OCI-M2 (cell line): ENCODE results near the gene ERGIC3.
"Not testable (repeated sequence)": the region's sequence is repeated elsewhere in the genome, so short reads cannot be mapped to it uniquely, and the experiment has no call there.

Source experiments
- DNase-seq: peaks from one replicate; lab custom pipeline; 2025; ENCODE audit not compliant: unreplicated experiment; lab: John Stamatoyannopoulos, UW

ERGIC3 gene

GRCh38 chr20:35517767-35518166 is 24.1 kb upstream of the ERGIC3 start:
- DNase-seq, result not testable (repeated sequence)

DNA sequence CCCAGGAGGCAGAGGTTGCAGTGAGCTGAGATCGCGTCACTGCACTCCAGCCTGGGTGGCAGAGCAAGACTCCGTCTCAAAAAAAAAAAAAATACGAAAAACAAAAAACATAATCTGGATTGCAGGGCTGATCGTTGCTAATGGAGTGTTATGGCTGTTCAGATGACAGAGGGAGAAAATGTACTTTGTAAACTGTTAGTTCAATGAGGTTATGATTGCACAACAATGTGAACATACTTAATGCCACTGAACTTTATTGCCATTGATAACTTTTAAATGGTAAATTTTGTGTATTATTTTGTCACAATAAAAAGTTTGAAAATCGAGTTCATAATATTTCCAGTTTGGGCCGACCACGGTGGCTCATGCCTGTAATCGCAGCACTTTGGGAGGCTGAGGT is 22.9 kb upstream of the ERGIC3 start:
- no peak for DNase-seq

- no peak for DNase-seq
Measured at GRCh38 chr20:35523298-35523888, 18.5 kb upstream of the ERGIC3 start.

DNA sequence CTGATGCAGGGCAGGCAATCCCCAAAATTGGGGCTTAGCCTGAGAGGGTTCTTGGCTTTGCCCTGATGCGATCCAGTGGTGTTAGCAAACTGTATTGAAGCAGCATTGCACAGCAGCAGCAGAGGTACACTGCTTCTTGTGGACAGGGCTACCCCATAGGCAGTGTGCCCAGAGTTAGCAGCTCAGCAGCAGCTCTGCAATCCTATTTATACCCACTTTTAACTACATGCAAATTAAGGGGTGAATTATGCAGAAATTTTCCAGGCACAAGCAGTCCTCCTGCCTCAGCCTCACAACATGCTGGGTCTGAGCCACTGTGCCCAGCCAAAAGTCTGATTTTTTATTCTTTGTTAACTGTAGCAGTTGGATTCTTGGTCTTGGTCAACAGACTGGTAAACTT is 16.2 kb upstream of the ERGIC3 start:
- no peak for DNase-seq

DNA sequence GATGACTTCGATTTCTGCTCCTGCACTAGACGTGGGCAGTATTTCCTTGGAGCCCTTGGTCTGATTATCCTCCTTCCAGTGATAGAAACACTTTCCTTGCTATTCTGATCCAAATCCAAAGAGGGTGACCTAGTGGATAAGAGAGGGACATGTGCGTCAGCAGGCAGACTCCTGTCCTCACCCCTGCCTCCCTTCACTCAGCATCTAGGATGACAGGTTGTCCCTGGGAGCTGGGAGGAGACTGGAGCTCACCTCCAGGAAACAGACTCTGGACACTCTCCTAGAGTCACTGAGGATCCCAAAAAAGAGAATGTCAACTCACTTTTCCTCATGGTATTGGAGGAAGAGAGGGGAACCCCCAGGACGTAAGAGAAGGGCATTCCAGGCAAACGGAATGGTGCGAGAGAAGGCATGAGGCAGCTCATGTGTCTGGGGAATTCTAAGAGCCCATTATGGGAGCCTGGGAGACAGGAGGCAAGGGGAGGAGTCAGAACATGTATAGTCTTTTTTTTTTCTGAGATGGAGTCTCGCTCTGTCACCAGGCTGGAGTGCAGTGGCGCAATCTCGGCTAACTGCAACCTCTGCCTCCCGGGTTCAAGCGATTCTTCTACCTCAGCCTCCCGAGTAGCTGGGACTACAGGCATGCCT is 14.6 kb upstream of the ERGIC3 start:
- DNase-seq, result no peak

DNA sequence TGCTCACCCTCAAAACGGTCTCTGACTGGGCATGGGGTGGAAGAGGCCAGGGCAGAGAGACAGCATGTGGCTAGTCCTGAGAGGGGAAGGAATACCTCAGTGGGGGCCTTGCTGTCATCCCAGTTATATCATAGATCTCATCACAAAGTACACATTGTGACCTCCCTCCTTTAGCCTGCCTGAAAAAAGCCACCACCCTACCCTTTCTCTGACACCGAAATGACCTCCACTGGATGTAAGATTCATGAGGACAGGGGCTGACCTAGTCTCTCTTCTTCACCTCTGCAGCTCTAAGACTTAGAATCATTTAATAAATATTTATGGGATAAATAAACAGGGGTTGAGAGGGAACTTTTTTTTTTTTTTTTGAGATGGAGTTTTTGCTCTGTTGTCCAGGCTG is 12.3 kb upstream of the ERGIC3 start, which contains the start of gene C20orf173:
Gene C20orf173 (minus strand): TSS at position 101 of the 400 bp plus-strand sequence. CDS start 279 bp downstream, outside the sequence.
- DNase-seq, result no peak

DNA sequence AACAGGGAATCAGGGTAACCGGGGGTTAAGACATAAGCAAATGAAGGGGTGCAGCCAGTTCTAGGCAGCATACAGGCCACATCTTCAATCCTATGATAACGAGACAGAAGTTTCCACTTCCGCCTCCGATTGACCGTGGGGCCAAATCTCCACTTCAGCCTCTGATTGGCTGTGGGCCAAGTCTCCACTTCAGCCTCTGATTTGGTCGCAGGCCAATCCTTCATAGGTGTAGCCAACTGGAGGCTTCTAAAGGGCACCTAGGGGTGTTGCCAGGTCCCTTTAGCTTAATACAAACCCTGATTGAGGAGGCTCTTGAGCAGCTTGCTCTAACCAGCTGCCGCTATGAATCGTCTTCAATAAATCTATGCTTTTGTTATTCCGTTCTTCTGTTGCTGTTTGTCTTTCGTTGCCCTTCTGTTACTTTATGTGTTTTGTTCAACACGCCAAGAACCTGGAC is 2.1 kb upstream of the ERGIC3 start:
- DNase-seq, result no peak

GRCh38 chr20:35541118-35541782 is 628 bp upstream of the ERGIC3 start:
- no peak for DNase-seq

DNA sequence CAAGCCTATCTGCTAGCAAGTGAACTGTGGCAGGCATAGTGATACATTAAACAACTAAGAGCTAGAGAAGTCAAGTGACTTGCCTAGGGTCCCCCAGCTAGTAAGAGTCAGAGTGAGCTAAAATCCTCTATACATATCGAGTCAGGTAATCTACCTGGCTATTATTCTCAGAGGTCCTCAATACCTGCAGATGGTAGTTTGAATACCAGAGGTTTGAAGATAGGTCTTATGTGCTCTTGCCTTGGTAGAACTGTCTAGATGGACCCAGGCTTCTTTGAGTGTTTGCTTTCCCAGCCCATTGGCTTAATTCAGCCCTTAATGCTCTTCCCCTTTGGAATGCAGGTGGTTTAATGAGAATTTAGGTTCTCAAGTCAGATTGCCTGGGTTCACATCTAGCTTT is 1.1 kb downstream of the ERGIC3 start:
- no peak for DNase-seq

DNA sequence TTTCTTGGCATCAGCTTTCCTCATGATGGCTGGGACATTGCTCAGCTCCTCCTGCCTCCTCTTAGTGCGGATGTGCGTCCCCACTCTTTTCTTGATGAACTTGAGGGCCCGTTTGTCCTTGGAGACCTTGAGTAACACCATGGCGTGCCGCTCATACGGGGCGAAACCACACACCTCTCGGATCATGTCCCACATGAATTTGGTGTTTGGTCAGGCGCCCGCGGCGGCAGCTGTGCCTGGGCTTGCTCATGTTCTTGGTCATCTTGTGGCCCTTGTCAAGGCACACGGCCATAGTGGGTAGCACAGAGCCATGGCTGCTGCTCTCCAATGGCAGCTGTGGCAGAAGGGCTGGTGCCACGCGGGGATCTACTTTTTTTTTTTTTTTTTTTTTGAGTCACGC is 2.6 kb downstream of the ERGIC3 start:
- no peak for DNase-seq

- not testable (repeated sequence) for DNase-seq
Measured at GRCh38 chr20:35544941-35545340, 3.1 kb downstream of the ERGIC3 start.

GRCh38 chr20:35546127-35546526 is 4.2 kb downstream of the ERGIC3 start:
- no peak for DNase-seq

- no peak for DNase-seq
Measured at GRCh38 chr20:35547329-35547728, 5.5 kb downstream of the ERGIC3 start.

GRCh38 chr20:35551503-35551902 is 9.6 kb downstream of the ERGIC3 start:
- DNase-seq, result no peak

DNA sequence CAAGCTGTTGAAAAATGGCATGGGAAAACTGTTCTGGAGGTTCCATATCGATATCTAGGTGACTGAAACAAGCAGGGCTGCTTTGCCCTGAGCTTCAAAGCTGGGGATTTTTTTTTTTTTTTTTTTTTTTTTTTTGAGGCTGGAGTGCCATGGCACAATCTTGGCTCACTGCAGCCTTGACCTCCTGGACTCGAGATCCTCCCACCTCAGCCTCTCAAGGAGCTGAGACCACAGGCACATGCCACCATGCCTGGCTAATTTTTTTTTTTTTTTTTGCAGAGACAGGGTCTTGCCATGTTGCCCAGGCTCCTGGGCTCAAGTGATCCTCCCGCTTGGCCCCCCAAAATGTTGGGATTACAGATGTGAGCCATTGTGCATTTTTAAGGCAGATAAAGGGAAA is 11.0 kb downstream of the ERGIC3 start:
- DNase-seq, result no peak

DNA sequence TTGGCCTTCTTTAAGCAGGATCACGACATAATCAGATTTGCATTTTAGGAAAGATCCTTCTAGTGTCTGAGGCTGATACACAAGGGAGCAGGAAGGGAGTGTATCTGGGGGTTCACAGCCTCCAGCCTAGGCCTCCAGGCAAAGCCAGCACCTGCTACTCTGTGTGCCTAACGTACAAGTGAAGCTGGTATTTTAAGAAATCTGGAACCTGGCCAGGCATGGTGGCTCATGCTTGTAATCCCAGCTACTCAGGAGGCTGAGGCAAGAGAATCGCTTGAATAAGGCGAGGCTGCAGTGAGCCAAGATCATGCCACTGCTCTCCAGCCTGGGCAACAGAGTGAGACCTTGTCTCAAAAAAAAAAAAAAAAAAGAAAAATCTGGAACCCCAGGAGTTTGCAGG is 13.6 kb downstream of the ERGIC3 start:
- not testable (repeated sequence) for DNase-seq

- no peak for DNase-seq
Measured at GRCh38 chr20:35555951-35556645, 14.2 kb downstream of the ERGIC3 start.

DNA sequence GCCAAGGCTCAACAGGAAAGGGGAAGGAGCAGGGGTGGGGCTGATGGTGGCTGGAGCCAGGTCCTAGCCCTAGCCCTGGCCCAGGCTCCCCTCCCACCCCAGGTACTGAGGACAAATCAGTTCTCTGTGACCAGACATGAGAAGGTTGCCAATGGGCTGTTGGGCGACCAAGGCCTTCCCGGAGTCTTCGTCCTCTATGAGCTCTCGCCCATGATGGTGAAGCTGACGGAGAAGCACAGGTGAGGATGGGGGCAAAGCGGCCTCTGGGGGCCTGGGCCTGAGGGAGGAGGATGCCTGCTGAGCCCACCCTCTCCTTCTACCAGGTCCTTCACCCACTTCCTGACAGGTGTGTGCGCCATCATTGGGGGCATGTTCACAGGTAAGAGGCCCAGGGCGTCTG is 15.0 kb downstream of the ERGIC3 start:
- DNase-seq, result no peak

DNA sequence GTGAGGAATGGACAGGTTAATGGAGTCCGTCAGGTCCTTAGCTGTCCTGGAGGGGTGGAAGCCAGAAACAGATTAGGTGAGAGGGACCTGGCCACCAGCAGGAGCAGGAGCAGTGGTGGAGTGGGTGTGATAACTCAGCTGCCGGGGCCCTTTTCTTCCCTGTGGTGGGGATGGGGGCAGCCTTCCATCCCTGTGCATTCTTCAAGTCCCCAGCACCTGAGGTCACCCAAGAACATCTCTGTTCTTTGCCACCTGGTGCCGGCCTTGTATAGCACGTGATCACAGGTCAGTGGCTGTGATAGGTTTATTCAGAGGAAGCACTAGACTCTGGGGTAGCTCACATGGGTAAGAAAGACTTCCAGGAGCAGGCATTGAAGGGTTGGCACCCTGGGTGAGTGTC is 16.6 kb downstream of the ERGIC3 start:
- DNase-seq, result no peak

DNA sequence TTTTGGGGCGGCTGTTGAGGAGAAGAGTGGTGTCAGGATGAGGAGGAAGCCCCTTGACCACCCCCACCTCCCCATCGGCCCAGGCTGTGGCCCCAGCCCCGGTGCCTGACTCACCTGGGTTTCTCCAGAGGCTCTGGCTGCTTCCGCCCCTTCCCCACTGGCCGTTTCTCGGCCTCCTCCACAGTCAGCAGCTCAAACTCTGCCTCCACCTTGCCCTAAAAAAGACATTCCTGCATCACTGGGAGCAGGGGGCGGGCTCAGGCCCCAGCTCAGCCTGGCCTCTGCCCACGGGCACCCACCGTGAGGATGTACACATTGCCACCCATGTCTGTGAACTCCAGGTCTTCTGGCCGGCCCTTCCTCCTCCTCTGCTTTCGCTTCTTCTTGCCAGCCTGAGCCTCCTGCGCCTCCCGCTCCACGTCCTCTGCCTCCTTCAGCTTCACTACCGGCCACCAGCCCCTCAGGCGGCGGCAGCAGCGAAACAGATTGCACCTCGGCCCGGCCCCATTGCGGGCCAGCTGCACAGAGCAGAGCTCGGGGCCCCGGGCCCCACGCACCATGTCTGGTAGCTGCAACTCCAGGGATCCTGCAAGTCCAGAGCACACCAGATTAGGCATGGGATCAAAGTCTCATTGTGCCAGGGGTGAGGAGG is 17.3 kb downstream of the ERGIC3 start:
- DNase-seq, result no peak

GRCh38 chr20:35560105-35560511 is 18.2 kb downstream of the ERGIC3 start:
- no peak for DNase-seq
